A673 (cell line): ENCODE data around the gene TRIM26. TPM values are rescaled to one million over a fixed set of nuclear protein-coding genes. Genes with fewer than 3 reads are reported as not detected.

Source experiments
- BruUV-seq: library from RNA; stranded (reverse); fragments of 400-500 nt; replicated peaks from 2 replicates; lab custom pipeline; 2021; lab: Mats Ljungman, UMichigan
- CTCF ChIA-PET: fragments of 300-600 bp; sonication (Branson Sonifier 250); formaldehyde crosslinking; loops from one replicate; lab custom pipeline; 2022; ENCODE audit warnings: antibody characterized with exemption; lab: Charles Lee
- POLR2A ChIA-PET: fragments of 300-600 bp; sonication (Branson Sonifier 250); formaldehyde crosslinking; loops from one replicate; lab custom pipeline; 2022; ENCODE audit warnings: antibody characterized with exemption; ENCODE audit not compliant: low non-redundant PET; lab: Charles Lee
- DNase-seq: peaks from one replicate; pipeline ENCODE4 v3.0.0-alpha.2; 2015; ENCODE audit warnings: low spot score
- H3K27ac ChIP-seq: fragments of 200-600 bp; sonication (generic); 2 replicates; pipeline ENCODE4 v1.5.1; 2016; ENCODE audit warnings: mixed run types, low read depth, mild to moderate bottlenecking, mixed read lengths, antibody characterized with exemption, low read length; ENCODE audit not compliant: poor library complexity, severe bottlenecking
- H3K27me3 ChIP-seq: fragments of 200-600 bp; sonication (generic); replicated peaks from 2 replicates; pipeline ENCODE4 v1.6.1; 2017; ENCODE audit warnings: mixed run types, low read depth, mild to moderate bottlenecking, mixed read lengths, antibody characterized with exemption, low read length; ENCODE audit not compliant: insufficient read depth, poor library complexity
- H3K36me3 ChIP-seq: fragments of 200-600 bp; sonication (generic); 2 replicates; pipeline ENCODE4 v1.6.1; 2016; ENCODE audit warnings: mixed run types, mild to moderate bottlenecking, mixed read lengths, antibody characterized with exemption, low read length; ENCODE audit not compliant: insufficient read depth, poor library complexity, severe bottlenecking
- H3K4me1 ChIP-seq: fragments of 200-600 bp; sonication (generic); 2 replicates; pipeline ENCODE4 v1.6.1; 2017; ENCODE audit warnings: mixed run types, mild to moderate bottlenecking, mixed read lengths, antibody characterized with exemption, low read length; ENCODE audit not compliant: insufficient read depth, poor library complexity, severe bottlenecking
- H3K4me3 ChIP-seq: fragments of 200-600 bp; sonication (generic); 2 replicates; pipeline ENCODE4 v1.5.1; 2016; ENCODE audit warnings: low read depth, mixed run types, mild to moderate bottlenecking, mixed read lengths, low read length; ENCODE audit not compliant: poor library complexity, severe bottlenecking
- H3K9me3 ChIP-seq: fragments of 200-600 bp; sonication (generic); 2 replicates; pipeline ENCODE4 v1.6.1; 2016; ENCODE audit warnings: mixed run types, low read depth, mild to moderate bottlenecking, mixed read lengths, antibody characterized with exemption, low read length; ENCODE audit not compliant: poor library complexity, severe bottlenecking
- EZH2 ChIP-seq: fragments of 200-600 bp; sonication (generic); IDR thresholded peaks from 2 replicates; pipeline ENCODE4 v1.6.1; 2017; ENCODE audit warnings: borderline replicate concordance, low read depth, mild to moderate bottlenecking, mixed read lengths, antibody characterized with exemption, low read length; ENCODE audit not compliant: poor library complexity, severe bottlenecking
- intact Hi-C: fragments of 100-400 bp; cut with micrococcal nuclease; formaldehyde crosslinking; loops from one replicate; pipeline ENCODE4 v1.10.0; 2022; ENCODE audit not compliant: unreplicated experiment
- total RNA-seq: library from RNA; stranded (reverse); gene quantifications from 2 replicates; pipeline ENCODE4 v1.2.3, GENCODE V29; 2021
- TF ChIP-seq, protein P1 (sequence below): fragments of 300-800, 200-600 bp; sonication (generic); conservative IDR thresholded peaks from 2 replicates; pipeline ENCODE4 v1.5.1; 2017; ENCODE audit warnings: low read depth, mild to moderate bottlenecking, antibody characterized with exemption, low read length, moderate library complexity, mixed read lengths

Gene TRIM26
- total RNA-seq, 1 experiment from 2014 or later: 41.3 TPM

DNA sequence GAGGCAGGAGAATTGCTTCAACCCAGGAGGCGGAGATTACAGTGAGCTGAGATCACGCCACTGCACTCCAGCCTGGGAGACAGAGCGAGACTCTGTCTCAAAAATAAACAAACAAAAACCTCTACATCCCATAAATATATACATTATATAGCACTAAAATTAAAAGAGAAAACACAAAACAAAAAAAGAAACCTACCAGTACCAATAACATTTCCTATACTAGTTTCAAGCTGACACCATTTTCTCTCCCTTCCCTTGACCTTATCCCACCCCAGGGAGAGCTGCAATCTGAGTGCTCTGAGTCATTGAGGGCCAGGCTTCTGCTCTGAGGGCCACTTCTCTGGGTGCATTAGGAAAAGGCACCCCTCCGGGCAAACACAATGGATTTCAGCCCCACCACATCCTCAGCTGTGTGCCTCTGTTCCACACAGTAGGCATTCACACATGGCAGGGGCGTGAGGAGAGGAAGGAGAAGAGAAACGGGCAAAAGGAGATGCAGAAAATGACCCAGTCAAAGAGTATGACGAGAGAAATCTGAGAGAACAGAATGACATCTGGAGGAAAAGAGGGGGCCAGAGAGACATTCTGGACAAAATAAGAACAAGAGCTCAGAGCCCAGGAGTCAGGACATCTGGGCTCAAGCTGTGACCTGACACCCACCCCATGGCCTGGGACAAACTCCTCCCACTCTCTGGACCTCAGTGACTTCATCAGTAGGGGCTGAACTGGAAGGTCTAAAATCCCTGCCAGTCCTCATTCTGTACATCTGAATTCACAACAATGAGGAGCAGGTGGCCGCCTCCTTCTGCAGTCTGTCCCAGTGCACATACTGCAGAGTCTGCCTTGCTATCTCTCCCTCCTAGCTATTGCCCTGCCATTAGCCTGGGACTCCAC is 18.2 kb downstream of the TRIM26 start:
- no peak overlapping the region for H3K27ac ChIP-seq
- CTCF ChIA-PET: no interaction called here
- intact Hi-C loops: no loop called here
- H3K36me3 ChIP-seq: peaks cover 21% of the 10 kb centered on the region
- no peaks in the 10 kb centered on the region for H3K4me1 ChIP-seq
- no peaks in the 10 kb centered on the region for H3K27me3 ChIP-seq
- no peak for DNase-seq
- TF ChIP-seq, protein P1, sequence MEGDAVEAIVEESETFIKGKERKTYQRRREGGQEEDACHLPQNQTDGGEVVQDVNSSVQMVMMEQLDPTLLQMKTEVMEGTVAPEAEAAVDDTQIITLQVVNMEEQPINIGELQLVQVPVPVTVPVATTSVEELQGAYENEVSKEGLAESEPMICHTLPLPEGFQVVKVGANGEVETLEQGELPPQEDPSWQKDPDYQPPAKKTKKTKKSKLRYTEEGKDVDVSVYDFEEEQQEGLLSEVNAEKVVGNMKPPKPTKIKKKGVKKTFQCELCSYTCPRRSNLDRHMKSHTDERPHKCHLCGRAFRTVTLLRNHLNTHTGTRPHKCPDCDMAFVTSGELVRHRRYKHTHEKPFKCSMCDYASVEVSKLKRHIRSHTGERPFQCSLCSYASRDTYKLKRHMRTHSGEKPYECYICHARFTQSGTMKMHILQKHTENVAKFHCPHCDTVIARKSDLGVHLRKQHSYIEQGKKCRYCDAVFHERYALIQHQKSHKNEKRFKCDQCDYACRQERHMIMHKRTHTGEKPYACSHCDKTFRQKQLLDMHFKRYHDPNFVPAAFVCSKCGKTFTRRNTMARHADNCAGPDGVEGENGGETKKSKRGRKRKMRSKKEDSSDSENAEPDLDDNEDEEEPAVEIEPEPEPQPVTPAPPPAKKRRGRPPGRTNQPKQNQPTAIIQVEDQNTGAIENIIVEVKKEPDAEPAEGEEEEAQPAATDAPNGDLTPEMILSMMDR: no peak
- TF ChIP-seq EZH2: no peak
- POLR2A ChIA-PET: interaction anchor here (0.6 kb wide), 1 partner anchor 8 kb away, joined by 3 read pairs; no protein-coding TSS in a partner anchor
- no peak overlapping the region for H3K4me3 ChIP-seq
- H3K9me3 ChIP-seq: no peaks in the 10 kb centered on the region
- BruUV-seq: no TSS peak

DNA sequence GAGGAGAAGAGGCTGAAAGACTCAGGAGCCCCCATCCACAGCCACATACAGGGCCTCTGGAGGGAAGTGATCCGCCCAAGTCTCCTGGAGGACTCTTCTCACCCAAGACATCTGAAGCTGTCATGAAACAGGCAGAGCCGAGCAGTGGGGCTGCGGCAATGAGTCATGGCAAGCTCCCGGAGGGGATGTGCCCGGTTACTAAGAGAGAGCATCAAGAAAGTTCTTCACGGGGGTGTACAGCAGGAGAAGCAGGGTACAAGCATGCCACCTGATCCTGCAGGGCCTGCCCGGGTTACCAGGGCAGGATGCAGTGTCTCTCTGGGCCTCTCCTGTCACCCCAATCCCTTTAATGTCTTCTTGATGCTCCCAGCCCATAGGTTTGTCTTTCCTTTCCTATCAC is 21.1 kb downstream of the TRIM26 start:
- no peak overlapping the region for H3K4me3 ChIP-seq
- H3K36me3 ChIP-seq: peaks cover 25% of the 10 kb centered on the region
- no peaks in the 10 kb centered on the region for H3K27me3 ChIP-seq
- intact Hi-C loops: no loop called here
- H3K9me3 ChIP-seq: no peaks in the 10 kb centered on the region
- ChIA-PET POLR2A (no interaction called here), CTCF (no interaction called here)
- DNase-seq: no peak
- H3K27ac ChIP-seq: no peak overlapping the region
- no TSS peak for BruUV-seq
- H3K4me1 ChIP-seq: no peaks in the 10 kb centered on the region
- no peak for TF ChIP-seq EZH2
- TF ChIP-seq, protein P1: no peak

DNA sequence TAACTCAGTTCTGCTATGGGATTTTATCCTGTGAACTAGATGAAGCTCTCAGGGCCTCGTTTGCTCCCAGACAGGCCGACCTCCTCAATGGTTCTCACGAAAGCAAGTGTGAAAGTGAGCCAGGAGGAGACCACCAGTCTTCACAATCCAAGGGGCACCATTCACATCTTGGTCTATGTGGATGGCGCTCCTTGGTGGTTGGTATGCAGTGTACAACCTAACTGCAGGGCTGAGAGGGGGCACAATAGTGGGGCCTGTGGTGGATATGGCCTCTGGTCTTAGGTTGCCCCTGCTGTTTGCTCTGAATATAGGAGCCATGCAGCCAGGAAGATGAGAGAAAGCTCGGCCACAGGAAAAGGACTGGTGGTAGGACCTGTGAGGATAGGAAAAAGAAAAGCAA is 24.7 kb downstream of the TRIM26 start:
- Histone ChIP-seq H3K27ac (no peak overlapping the region), H3K36me3 (peaks cover 20% of the 10 kb centered on the region), H3K4me3 (no peak overlapping the region), H3K9me3 (no peaks in the 10 kb centered on the region), H3K4me1 (no peaks in the 10 kb centered on the region), H3K27me3 (no peaks in the 10 kb centered on the region)
- intact Hi-C loops: no loop called here
- CTCF ChIA-PET: no interaction called here
- DNase-seq: no peak
- TF ChIP-seq, protein P1: no peak
- TF ChIP-seq EZH2: no peak
- no TSS peak for BruUV-seq
- POLR2A ChIA-PET: no interaction called here
